GM12872 (cell line): Measurements from ENCODE around the gene SCUBE3.

Experiments used
- CTCF ChIP-seq: IDR thresholded peaks from 3 replicates; pipeline ENCODE4 v1.5.1; 2011; ENCODE audit warnings: low read depth, mild to moderate bottlenecking, low read length, moderate library complexity; ENCODE audit not compliant: insufficient read depth

SCUBE3 gene

GRCh38 chr6:35248965-35249364 lies 35.2 kb downstream of the SCUBE3 start:
- no peak for TF ChIP-seq CTCF

GRCh38 chr6:35251949-35252348 lies 38.2 kb downstream of the SCUBE3 start:
- TF ChIP-seq CTCF: no peak

GRCh38 chr6:35253249-35253648 lies 39.5 kb downstream of the SCUBE3 start:
- TF ChIP-seq CTCF: no peak

- TF ChIP-seq CTCF: no peak
Measured at GRCh38 chr6:35258336-35258735, 44.6 kb downstream of the SCUBE3 start.

GRCh38 chr6:35258858-35259193 lies 45.1 kb downstream of the SCUBE3 start:
- 0 out of 3 replicates have a peak, but pooled peaks have one; percentile 14 for TF ChIP-seq CTCF

- no peak for TF ChIP-seq CTCF
Measured at GRCh38 chr6:35259194-35259947, 45.6 kb downstream of the SCUBE3 start, which contains the start of gene ZNF76. ZNF76 (plus strand) TSS chr6:35259735; CDS start chr6:35281152, 21,417 bp downstream.

- TF ChIP-seq CTCF: no peak
Measured at GRCh38 chr6:35259948-35260590, 46.3 kb downstream of the SCUBE3 start.
